ENCODE results near the gene DNAJC17. TPM values are rescaled to one million over a fixed set of nuclear protein-coding genes. Genes with fewer than 3 reads are reported as not detected.

The DNAJC17 gene
- total and polyA plus RNA-seq, 2 donors (not counting 1 experiment from before 2014, with no cell fraction given) = 30.5 to 46.1 TPM

- peak overlapping the region; percentile 88 for H3K4me3 Mint-ChIP-seq
- ChIA-PET POLR2A (interaction anchor here (0.6 to 3.1 kb wide), 7 partner anchors 16 to 330 kb away, joined by 3 to 14 read pairs (median 4); partner anchors contain the start of genes BAHD1, CCDC32, RAD51 and RMDN3), CTCF (interaction anchor here (0.7 to 9.6 kb wide), 10 partner anchors 9 to 250 kb away, joined by 3 to 99 read pairs (median 6); partner anchors contain the start of genes RAD51 and VPS18)
- TF ChIP-seq CTCF (IDR thresholded peaks at IDR 0.05) = no peak
- H3K9me3 Mint-ChIP-seq (ENCODE audit: insufficient read depth) = no peaks in the 10 kb centered on the region
- intact Hi-C loops (cut with micrococcal nuclease) = no loop called here
- H2AFZ ChIP-seq (ENCODE audit: insufficient read depth, low read depth, low read length, poor library complexity, severe bottlenecking) = peak overlapping the region; percentile 51
- H3K4me2 ChIP-seq (replicated peaks; ENCODE audit: low read depth, low read length, poor library complexity, severe bottlenecking) = peak overlapping the region; percentile 80
- peaks cover 44% of the 10 kb centered on the region for H3K4me1 Mint-ChIP-seq
- 19% methylated on average over 17 of the region's 17 CpGs for WGBS (ENCODE audit: insufficient coverage)
- ATAC-seq (ENCODE audit: low read depth) (no peak), DNase-seq (peak; percentile 58)
- H3K36me3 ChIP-seq (replicated peaks in 1 of 2; ENCODE audit: control extremely low read depth in 1 of 2, control insufficient read depth in 1 of 2, extremely low read depth in 1 of 2, insufficient read depth in 2 of 2, low read length in 1 of 2) = peaks cover 0 to 32% of the 10 kb centered on the region in 2 experiments
- peak overlapping the region in 1 of 5 experiments; percentile 52 for H3K4me3 ChIP-seq (ENCODE audit: control extremely low read depth in 1 of 5, extremely low read depth in 1 of 5, insufficient read depth in 1 of 5, low read depth in 2 of 5, low read length in 4 of 5)
- peak overlapping the region; percentile 95 for H3K27ac Mint-ChIP-seq
- H4K20me1 ChIP-seq (ENCODE audit: control insufficient read depth, insufficient read depth, low read length, poor library complexity, severe bottlenecking) = no peaks in the 10 kb centered on the region
- peaks cover 37 to 48% of the 10 kb centered on the region in 2 donors for H3K4me1 ChIP-seq (ENCODE audit: control insufficient read depth in 2 of 2, insufficient read depth in 2 of 2, low read length in 2 of 2)
- no peaks in the 10 kb centered on the region for H3K27me3 ChIP-seq (replicated peaks in 1 of 4; ENCODE audit: control extremely low read depth in 1 of 4, control insufficient read depth in 3 of 4, insufficient read depth in 4 of 4, low read length in 3 of 4)
- no peaks in the 10 kb centered on the region for H3K27me3 Mint-ChIP-seq
- H3K79me2 ChIP-seq (ENCODE audit: control insufficient read depth, insufficient read depth, low read length) = no peaks in the 10 kb centered on the region
- H3K27ac ChIP-seq (ENCODE audit: low read length in 2 of 2) = peak overlapping the region; percentile 42 to 78
- H3K9me3 ChIP-seq (ENCODE audit: control extremely low read depth in 1 of 3, control insufficient read depth in 2 of 3, insufficient read depth in 1 of 3, low read length in 2 of 3) = no peaks in the 10 kb centered on the region
- peak overlapping the region; percentile 36 for H3K9ac ChIP-seq (ENCODE audit: low read length)
Measured at GRCh38 chr15:40770147-40770721, 37.0 kb downstream of the DNAJC17 start.
